Esophagus muscularis mucosa (tissue), 4 donors: Measurements from ENCODE around the gene SLC7A11.

Experiments
- CTCF ChIP-seq, 3 experiments: fragments of 200-600 bp in 2 of 3; fragments of 450-650 bp in 1 of 3; sonication (generic) in 2 of 3; IDR thresholded peaks; one replicate each; pipeline ENCODE4 v1.5.1; 2017 to 2019; ENCODE audit warnings: antibody characterized with exemption in 3 of 3, mild to moderate bottlenecking in 2 of 3, moderate library complexity in 1 of 3
- EP300 ChIP-seq: sonication (generic); formaldehyde crosslinking; IDR thresholded peaks from one replicate; pipeline ENCODE4 v1.6.1; 2017; ENCODE audit warnings: antibody characterized with exemption
- POLR2A ChIP-seq: fragments of 450-650 bp; IDR thresholded peaks from one replicate; pipeline ENCODE4 v1.6.1; 2017; ENCODE audit warnings: antibody characterized with exemption, moderate library complexity, mild to moderate bottlenecking, low read depth
- POLR2AphosphoS5 ChIP-seq, 2 donors: sonication (generic); formaldehyde crosslinking; IDR thresholded peaks; one replicate each; pipeline ENCODE4 v1.6.1; 2017; ENCODE audit warnings: antibody characterized with exemption in 2 of 2

- TF ChIP-seq CTCF (IDR thresholded peaks at IDR 0.05) = no peak
- no peak for TF ChIP-seq POLR2A
- no peak for TF ChIP-seq EP300
- no peak for TF ChIP-seq POLR2AphosphoS5 (IDR thresholded peaks at IDR 0.05)
Observed at GRCh38 chr4:138189206-138189605, 52.9 kb downstream of the SLC7A11 start.
